Activated CD8-positive, alpha-beta memory T cell treated with anti-CD3 and anti-CD28 coated beads, Interleukin-2, amount 50 U/mL, for 1 hour (primary cell): Measurements from ENCODE around the gene SLC39A7.
"Not testable (repeated sequence)": the region's sequence is repeated elsewhere in the genome, so short reads cannot be mapped to it uniquely, and the experiment has no call there.

Experiments
- DNase-seq: peaks from one replicate; pipeline ENCODE4 v3.0.0-alpha.2; 2020; ENCODE audit errors: extremely low read depth

Gene SLC39A7

GRCh38 chr6:33205191-33206026, 4.7 kb downstream of the SLC39A7 start:
- no peak for DNase-seq

- DNase-seq, result no peak
Measured at GRCh38 chr6:33206027-33206863, 5.6 kb downstream of the SLC39A7 start.

GRCh38 chr6:33206864-33207551, 6.3 kb downstream of the SLC39A7 start:
- no peak for DNase-seq

GRCh38 chr6:33207552-33208090, 7.0 kb downstream of the SLC39A7 start:
- no peak for DNase-seq

- peak; percentile 63 for DNase-seq
Measured at GRCh38 chr6:33208091-33208967, 7.7 kb downstream of the SLC39A7 start, which contains the start of gene RING1. Gene RING1 (plus strand): TSS chr6:33208500. CDS start chr6:33208823, 323 bp downstream.

GRCh38 chr6:33209856-33210255, 9.2 kb downstream of the SLC39A7 start:
- no peak for DNase-seq

GRCh38 chr6:33211136-33211535, 10.5 kb downstream of the SLC39A7 start:
- DNase-seq, result no peak

- no peak for DNase-seq
Measured at GRCh38 chr6:33211666-33212422, 11.2 kb downstream of the SLC39A7 start.

GRCh38 chr6:33212857-33213165, 12.1 kb downstream of the SLC39A7 start:
- no peak for DNase-seq

GRCh38 chr6:33213166-33213988, 12.7 kb downstream of the SLC39A7 start:
- DNase-seq, result no peak

GRCh38 chr6:33213989-33214335, 13.3 kb downstream of the SLC39A7 start:
- DNase-seq, result no peak

GRCh38 chr6:33215271-33216116, 14.8 kb downstream of the SLC39A7 start:
- DNase-seq, result no peak

GRCh38 chr6:33216117-33216649, 15.5 kb downstream of the SLC39A7 start:
- DNase-seq, result no peak

GRCh38 chr6:33217246-33217645, 16.6 kb downstream of the SLC39A7 start:
- DNase-seq, result no peak

GRCh38 chr6:33217681-33218080, 17.0 kb downstream of the SLC39A7 start:
- DNase-seq, result no peak

GRCh38 chr6:33226503-33227120, 25.9 kb downstream of the SLC39A7 start:
- DNase-seq, result not testable (repeated sequence)

GRCh38 chr6:33235221-33235634, 34.6 kb downstream of the SLC39A7 start:
- no peak for DNase-seq

GRCh38 chr6:33236328-33236727, 35.7 kb downstream of the SLC39A7 start:
- DNase-seq, result no peak
